ENCODE results near the gene PSMA5.
A peak's percentile ranks its signal among the peaks of the same experiment; 100 is the strongest.

PSMA5 gene

GRCh38 chr1:109392788-109393616 is 33.2 kb downstream of the PSMA5 start:
- Histone ChIP-seq H3K27ac (no peak overlapping the region), H3K9me3 (ENCODE audit: low read depth, low read length) (no peaks in the 10 kb centered on the region), H3K4me3 (no peak overlapping the region), H3K36me3 (ENCODE audit: insufficient read depth, low read length) (no peaks in the 10 kb centered on the region), H3K9ac (ENCODE audit: insufficient read length) (peak overlapping the region; percentile 14)
- no peak for DNase-seq (ENCODE audit: low read depth, low spot score)
- TF ChIP-seq FOXP2 (optimal IDR thresholded peaks at IDR 0.05; ENCODE audit: control extremely low read depth, extremely low read length, insufficient read depth) = no peak
- TF ChIP-seq POLR2AphosphoS5 (IDR thresholded peaks at IDR 0.05; ENCODE audit: borderline replicate concordance, low read depth, low read length) = no peak
- TF ChIP-seq EZH2 (IDR thresholded peaks at IDR 0.05) = no peak

GRCh38 chr1:109392037-109392787 is 34.0 kb downstream of the PSMA5 start:
- H3K9ac ChIP-seq (ENCODE audit: insufficient read length) = no peak overlapping the region
- no peaks in the 10 kb centered on the region for H3K36me3 ChIP-seq (ENCODE audit: insufficient read depth, low read length)
- DNase-seq (ENCODE audit: low read depth, low spot score) = no peak
- no peaks in the 10 kb centered on the region for H3K9me3 ChIP-seq (ENCODE audit: low read depth, low read length)
- H3K27ac ChIP-seq = no peak overlapping the region
- H3K4me3 ChIP-seq = no peak overlapping the region
- no peak for TF ChIP-seq FOXP2 (optimal IDR thresholded peaks at IDR 0.05; ENCODE audit: control extremely low read depth, extremely low read length, insufficient read depth)
- TF ChIP-seq POLR2AphosphoS5 (IDR thresholded peaks at IDR 0.05; ENCODE audit: borderline replicate concordance, low read depth, low read length) = no peak
- no peak for TF ChIP-seq EZH2 (IDR thresholded peaks at IDR 0.05)

DNA sequence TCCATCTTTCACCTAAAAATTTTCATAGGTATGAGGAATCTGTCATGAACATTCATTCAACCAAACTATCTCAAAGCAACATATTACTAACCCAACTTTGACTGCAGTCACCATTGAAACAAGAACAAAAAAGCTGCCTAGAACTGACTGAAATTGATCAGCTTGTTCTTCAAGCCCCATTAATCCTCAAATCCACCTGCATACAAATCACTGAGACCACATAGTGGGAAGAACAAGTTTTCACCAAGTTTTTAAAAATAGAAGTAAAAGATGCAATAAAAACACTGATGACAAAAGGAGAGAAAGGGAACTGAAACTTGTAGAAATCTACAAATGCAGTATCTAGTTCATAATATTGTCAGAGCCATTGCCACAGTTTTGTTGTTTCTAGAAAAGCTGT is 34.6 kb downstream of the PSMA5 start:
- TF ChIP-seq FOXP2 (optimal IDR thresholded peaks at IDR 0.05; ENCODE audit: control extremely low read depth, extremely low read length, insufficient read depth) (no peak), EZH2 (IDR thresholded peaks at IDR 0.05) (no peak), POLR2AphosphoS5 (IDR thresholded peaks at IDR 0.05; ENCODE audit: borderline replicate concordance, low read depth, low read length) (no peak)
- no peaks in the 10 kb centered on the region for H3K9me3 ChIP-seq (ENCODE audit: low read depth, low read length)
- DNase-seq (ENCODE audit: low read depth, low spot score) = no peak
- H3K36me3 ChIP-seq (ENCODE audit: insufficient read depth, low read length) = no peaks in the 10 kb centered on the region
- no peak overlapping the region for H3K9ac ChIP-seq (ENCODE audit: insufficient read length)
- H3K27ac ChIP-seq = no peak overlapping the region
- H3K4me3 ChIP-seq = no peak overlapping the region

GRCh38 chr1:109391157-109391556 is 35.1 kb downstream of the PSMA5 start:
- no peak overlapping the region for H3K9ac ChIP-seq (ENCODE audit: insufficient read length)

DNA sequence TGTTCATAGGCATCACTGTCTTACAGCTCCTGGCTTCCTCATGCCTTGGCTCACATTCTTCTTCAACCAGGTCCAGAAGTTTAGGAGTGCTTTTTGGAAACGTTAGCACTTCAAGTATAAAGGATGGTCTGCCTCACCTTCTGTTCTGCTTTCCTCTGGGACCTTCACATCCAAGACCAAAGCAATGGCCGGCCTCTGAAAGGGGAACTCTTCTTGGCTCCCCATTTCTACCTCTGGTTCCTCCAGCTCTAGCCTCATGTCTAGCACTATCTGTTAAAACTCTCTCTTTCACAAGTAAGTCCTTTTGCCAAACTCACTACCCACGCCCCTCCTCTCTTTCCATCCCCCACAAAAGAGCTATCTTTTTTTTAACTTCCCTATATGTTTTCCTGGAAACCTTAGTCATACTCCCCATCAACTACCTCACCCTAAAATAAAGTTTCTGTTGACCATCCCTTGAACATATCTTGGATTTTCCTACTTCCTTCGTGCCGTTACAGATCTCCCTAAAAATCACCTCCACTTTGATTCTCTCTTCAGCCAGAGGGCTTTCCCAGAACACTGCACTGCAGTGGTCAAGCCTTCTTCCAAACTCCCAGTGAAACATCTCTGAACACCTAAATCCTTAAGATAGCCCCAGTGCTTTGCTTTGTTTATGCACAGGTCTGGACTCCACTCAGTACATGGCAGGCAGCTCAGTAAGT is 36.5 kb downstream of the PSMA5 start:
- Histone ChIP-seq H3K27ac (no peak overlapping the region), H3K9ac (ENCODE audit: insufficient read length) (no peak overlapping the region), H3K36me3 (ENCODE audit: insufficient read depth, low read length) (no peaks in the 10 kb centered on the region), H3K9me3 (ENCODE audit: low read depth, low read length) (no peaks in the 10 kb centered on the region), H3K4me3 (no peak overlapping the region)
- TF ChIP-seq POLR2AphosphoS5 (IDR thresholded peaks at IDR 0.05; ENCODE audit: borderline replicate concordance, low read depth, low read length) (no peak), EZH2 (IDR thresholded peaks at IDR 0.05) (no peak), FOXP2 (optimal IDR thresholded peaks at IDR 0.05; ENCODE audit: control extremely low read depth, extremely low read length, insufficient read depth) (no peak)
- no peak for DNase-seq (ENCODE audit: low read depth, low spot score)

More at GRCh38 chr1:109391157-109391556, 35.1 kb downstream of the PSMA5 start:
- DNase-seq (ENCODE audit: low read depth, low spot score) = no peak
- TF ChIP-seq EZH2 (IDR thresholded peaks at IDR 0.05) = no peak
- TF ChIP-seq POLR2AphosphoS5 (IDR thresholded peaks at IDR 0.05; ENCODE audit: borderline replicate concordance, low read depth, low read length) = no peak
- no peak for TF ChIP-seq FOXP2 (optimal IDR thresholded peaks at IDR 0.05; ENCODE audit: control extremely low read depth, extremely low read length, insufficient read depth)
- Histone ChIP-seq H3K9me3 (ENCODE audit: low read depth, low read length) (no peaks in the 10 kb centered on the region), H3K36me3 (ENCODE audit: insufficient read depth, low read length) (no peaks in the 10 kb centered on the region), H3K4me3 (no peak overlapping the region), H3K27ac (no peak overlapping the region)

DNA sequence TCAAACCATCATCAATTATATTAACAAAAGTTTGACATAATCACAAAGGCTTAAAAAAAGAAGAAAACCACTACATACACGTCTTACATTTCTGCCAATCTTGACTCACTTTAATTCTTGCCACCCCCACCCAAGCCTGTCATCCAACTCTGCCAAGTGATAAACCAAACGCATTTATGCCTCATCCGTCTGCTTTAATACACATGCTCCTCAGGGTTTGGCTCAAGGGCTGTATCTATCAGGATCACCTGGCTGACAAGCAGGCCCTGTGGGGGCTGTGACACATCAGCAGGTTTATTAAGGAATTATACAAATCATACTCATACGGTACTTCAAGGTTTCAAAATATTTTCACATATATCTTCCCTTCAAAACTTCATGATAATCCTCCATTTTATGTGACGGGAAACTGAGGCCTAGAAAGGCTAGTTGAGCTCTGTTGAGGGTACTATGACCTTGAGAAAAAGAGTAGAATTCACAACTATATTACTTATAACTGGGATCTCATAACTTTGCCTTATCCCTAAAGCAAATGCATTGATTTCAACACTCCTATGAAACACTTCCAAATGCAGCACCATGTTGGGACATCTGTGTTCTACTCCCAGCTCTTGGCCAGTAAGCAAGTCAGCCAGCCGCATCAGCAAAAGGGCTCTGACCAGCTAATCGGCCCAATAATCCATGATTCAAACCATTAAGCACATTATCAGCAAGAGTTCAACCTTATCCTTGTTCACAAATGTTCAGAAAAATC is 37.2 kb downstream of the PSMA5 start:
- DNase-seq (ENCODE audit: low read depth, low spot score) = no peak
- H3K9me3 ChIP-seq (ENCODE audit: low read depth, low read length) = no peaks in the 10 kb centered on the region
- no peak overlapping the region for H3K4me3 ChIP-seq
- no peak overlapping the region for H3K27ac ChIP-seq
- no peaks in the 10 kb centered on the region for H3K36me3 ChIP-seq (ENCODE audit: insufficient read depth, low read length)
- H3K9ac ChIP-seq (ENCODE audit: insufficient read length) = no peak overlapping the region
- TF ChIP-seq EZH2 (IDR thresholded peaks at IDR 0.05) (no peak), FOXP2 (optimal IDR thresholded peaks at IDR 0.05; ENCODE audit: control extremely low read depth, extremely low read length, insufficient read depth) (no peak), POLR2AphosphoS5 (IDR thresholded peaks at IDR 0.05; ENCODE audit: borderline replicate concordance, low read depth, low read length) (no peak)

- DNase-seq (ENCODE audit: low read depth, low spot score) = no peak
- TF ChIP-seq FOXP2 (optimal IDR thresholded peaks at IDR 0.05; ENCODE audit: control extremely low read depth, extremely low read length, insufficient read depth) = no peak
- TF ChIP-seq POLR2AphosphoS5 (IDR thresholded peaks at IDR 0.05; ENCODE audit: borderline replicate concordance, low read depth, low read length) = no peak
- no peak for TF ChIP-seq EZH2 (IDR thresholded peaks at IDR 0.05)
- Histone ChIP-seq H3K9ac (ENCODE audit: insufficient read length) (no peak overlapping the region), H3K9me3 (ENCODE audit: low read depth, low read length) (no peaks in the 10 kb centered on the region), H3K36me3 (ENCODE audit: insufficient read depth, low read length) (no peaks in the 10 kb centered on the region), H3K4me3 (no peak overlapping the region), H3K27ac (no peak overlapping the region)
Observed at GRCh38 chr1:109388208-109388711, 38.0 kb downstream of the PSMA5 start.

All from SK-N-MC (cell line).